KMS-11 (cell line): ENCODE measurements around the gene SDK1.

Experiments used
- H2AFZ ChIP-seq: fragments of 200-600 bp; sonication (generic); 2 replicates; pipeline ENCODE4 v1.6.1; 2016; ENCODE audit warnings: antibody characterized with exemption, mixed run types, low read depth
- H3K27ac ChIP-seq: fragments of 200-600 bp; sonication (generic); 2 replicates; pipeline ENCODE4 v1.6.1; 2016; ENCODE audit warnings: mild to moderate bottlenecking, mixed run types
- H3K27me3 ChIP-seq: fragments of 200-600 bp; sonication (generic); 2 replicates; pipeline ENCODE4 v1.6.1; 2017; ENCODE audit warnings: mild to moderate bottlenecking, low read depth, mixed run types, moderate library complexity; ENCODE audit not compliant: insufficient read depth
- H3K36me3 ChIP-seq: fragments of 200-600 bp; sonication (generic); 2 replicates; pipeline ENCODE4 v1.6.1; 2017; ENCODE audit warnings: mild to moderate bottlenecking, mixed run types; ENCODE audit not compliant: insufficient read depth
- H3K4me1 ChIP-seq: fragments of 200-600 bp; sonication (generic); 2 replicates; pipeline ENCODE4 v1.6.1; 2016; ENCODE audit warnings: mild to moderate bottlenecking, low read depth, mixed run types; ENCODE audit not compliant: poor library complexity, severe bottlenecking
- H3K4me2 ChIP-seq: fragments of 200-600 bp; sonication (generic); 2 replicates; pipeline ENCODE4 v1.7.0; 2016; ENCODE audit warnings: mild to moderate bottlenecking, mixed run types
- H3K4me3 ChIP-seq: fragments of 200-600 bp; sonication (generic); IDR thresholded peaks from 2 replicates; pipeline ENCODE4 v1.6.1; 2017; ENCODE audit warnings: low read depth, low read length, mixed read lengths; ENCODE audit not compliant: insufficient read depth
- H3K79me2 ChIP-seq: fragments of 200-600 bp; sonication (generic); 2 replicates; pipeline ENCODE4 v1.6.1; 2016; ENCODE audit warnings: low read depth, mixed run types; ENCODE audit not compliant: insufficient read depth
- H3K9ac ChIP-seq: fragments of 200-600 bp; sonication (generic); 2 replicates; pipeline ENCODE4 v1.6.1; 2016; ENCODE audit warnings: mild to moderate bottlenecking, mixed run types
- H4K20me1 ChIP-seq: fragments of 200-600 bp; sonication (generic); 2 replicates; pipeline ENCODE4 v1.6.1; 2016; ENCODE audit warnings: mild to moderate bottlenecking, mixed run types; ENCODE audit not compliant: insufficient read depth
- TF ChIP-seq, protein P1 (sequence below): fragments of 200-600 bp; sonication (generic); conservative IDR thresholded peaks from 2 replicates; pipeline ENCODE4 v1.6.1; 2017; ENCODE audit warnings: low read depth, mild to moderate bottlenecking, antibody characterized with exemption, low read length, moderate library complexity, mixed read lengths

The SDK1 gene

DNA sequence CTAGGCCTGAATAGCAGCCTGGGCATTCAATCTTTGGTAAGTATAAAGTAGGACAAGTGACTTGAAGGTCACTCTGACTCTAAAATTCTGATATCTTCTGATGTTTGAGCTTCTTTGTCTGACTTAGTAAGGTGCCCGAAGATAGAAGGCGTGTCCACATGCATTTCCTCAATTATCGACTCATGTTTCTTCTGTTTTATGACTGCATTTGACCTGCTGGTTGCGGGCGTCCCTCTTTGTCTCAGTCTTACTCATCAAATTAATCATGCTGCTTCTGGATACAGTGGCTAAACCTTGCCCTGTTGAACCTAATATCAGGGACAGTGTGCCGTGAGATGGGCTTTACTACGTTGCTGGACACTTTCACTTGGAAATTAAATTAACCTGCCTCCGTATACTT lies 534.1 kb downstream of the SDK1 start:
- Histone ChIP-seq H4K20me1 (no peaks in the 10 kb centered on the region), H3K27me3 (no peaks in the 10 kb centered on the region), H2AFZ (no peak overlapping the region), H3K27ac (no peak overlapping the region), H3K4me2 (no peak overlapping the region), H3K4me1 (no peaks in the 10 kb centered on the region), H3K4me3 (no peak overlapping the region), H3K79me2 (no peaks in the 10 kb centered on the region), H3K36me3 (no peaks in the 10 kb centered on the region), H3K9ac (no peak overlapping the region)
- TF ChIP-seq, protein P1, sequence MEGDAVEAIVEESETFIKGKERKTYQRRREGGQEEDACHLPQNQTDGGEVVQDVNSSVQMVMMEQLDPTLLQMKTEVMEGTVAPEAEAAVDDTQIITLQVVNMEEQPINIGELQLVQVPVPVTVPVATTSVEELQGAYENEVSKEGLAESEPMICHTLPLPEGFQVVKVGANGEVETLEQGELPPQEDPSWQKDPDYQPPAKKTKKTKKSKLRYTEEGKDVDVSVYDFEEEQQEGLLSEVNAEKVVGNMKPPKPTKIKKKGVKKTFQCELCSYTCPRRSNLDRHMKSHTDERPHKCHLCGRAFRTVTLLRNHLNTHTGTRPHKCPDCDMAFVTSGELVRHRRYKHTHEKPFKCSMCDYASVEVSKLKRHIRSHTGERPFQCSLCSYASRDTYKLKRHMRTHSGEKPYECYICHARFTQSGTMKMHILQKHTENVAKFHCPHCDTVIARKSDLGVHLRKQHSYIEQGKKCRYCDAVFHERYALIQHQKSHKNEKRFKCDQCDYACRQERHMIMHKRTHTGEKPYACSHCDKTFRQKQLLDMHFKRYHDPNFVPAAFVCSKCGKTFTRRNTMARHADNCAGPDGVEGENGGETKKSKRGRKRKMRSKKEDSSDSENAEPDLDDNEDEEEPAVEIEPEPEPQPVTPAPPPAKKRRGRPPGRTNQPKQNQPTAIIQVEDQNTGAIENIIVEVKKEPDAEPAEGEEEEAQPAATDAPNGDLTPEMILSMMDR = no peak

DNA sequence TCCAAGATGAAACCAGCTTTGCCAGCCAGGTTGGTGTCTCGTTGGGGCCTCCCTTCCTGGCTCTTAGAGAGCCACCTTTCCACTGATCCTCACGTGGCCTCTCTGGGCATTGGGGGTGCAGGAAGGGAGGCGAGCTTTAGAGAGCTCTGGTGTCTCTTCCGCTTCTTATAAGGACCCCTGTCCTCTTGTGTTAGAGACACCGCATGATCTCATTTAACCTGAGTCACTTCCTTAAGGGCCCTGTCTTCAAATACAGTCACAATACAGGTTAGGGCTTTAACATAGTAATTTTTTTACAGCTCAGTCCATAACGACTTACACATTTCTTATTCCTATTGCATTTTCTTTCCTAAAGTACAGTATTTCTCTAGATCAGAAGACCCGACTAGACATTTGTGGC lies 535.8 kb downstream of the SDK1 start:
- Histone ChIP-seq H2AFZ (no peak overlapping the region), H3K4me2 (no peak overlapping the region), H4K20me1 (no peaks in the 10 kb centered on the region), H3K36me3 (no peaks in the 10 kb centered on the region), H3K79me2 (no peaks in the 10 kb centered on the region), H3K27ac (no peak overlapping the region), H3K9ac (no peak overlapping the region), H3K4me1 (no peaks in the 10 kb centered on the region), H3K4me3 (no peak overlapping the region), H3K27me3 (no peaks in the 10 kb centered on the region)
- TF ChIP-seq, protein P1 = no peak

DNA sequence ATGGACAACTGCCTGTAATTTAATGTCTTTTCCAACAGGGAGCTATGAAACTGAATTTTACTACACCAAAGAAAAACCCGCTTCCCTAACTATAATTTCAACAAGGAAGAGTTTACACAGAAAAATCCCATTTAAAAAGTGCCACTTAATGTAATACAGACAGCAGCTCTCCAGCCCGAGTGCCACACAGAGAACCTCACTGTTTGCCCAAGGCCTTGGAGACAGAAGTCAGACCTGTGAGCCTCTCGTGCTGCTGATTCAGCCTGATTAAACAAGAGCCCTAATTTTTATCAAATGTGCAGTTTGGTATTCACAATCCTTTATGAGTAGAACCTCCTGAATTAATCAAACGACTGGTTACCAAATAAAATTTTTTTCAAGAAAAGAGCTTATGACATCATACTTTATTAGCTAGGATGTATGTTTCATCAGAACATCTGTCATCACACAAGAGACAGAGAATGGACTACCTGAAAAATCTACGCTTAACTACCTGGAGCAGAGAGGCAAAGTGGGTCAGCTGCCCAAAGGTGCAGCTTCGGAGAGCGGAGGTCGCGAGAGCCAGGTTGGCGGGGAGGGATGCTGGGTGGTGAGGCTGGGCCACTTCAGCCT lies 543.6 kb downstream of the SDK1 start:
- Histone ChIP-seq H3K4me3 (no peak overlapping the region), H3K4me2 (no peak overlapping the region), H3K9ac (no peak overlapping the region), H3K27me3 (no peaks in the 10 kb centered on the region), H3K27ac (no peak overlapping the region), H4K20me1 (no peaks in the 10 kb centered on the region), H2AFZ (no peak overlapping the region), H3K4me1 (no peaks in the 10 kb centered on the region), H3K36me3 (no peaks in the 10 kb centered on the region), H3K79me2 (no peaks in the 10 kb centered on the region)
- TF ChIP-seq, protein P1 = no peak

DNA sequence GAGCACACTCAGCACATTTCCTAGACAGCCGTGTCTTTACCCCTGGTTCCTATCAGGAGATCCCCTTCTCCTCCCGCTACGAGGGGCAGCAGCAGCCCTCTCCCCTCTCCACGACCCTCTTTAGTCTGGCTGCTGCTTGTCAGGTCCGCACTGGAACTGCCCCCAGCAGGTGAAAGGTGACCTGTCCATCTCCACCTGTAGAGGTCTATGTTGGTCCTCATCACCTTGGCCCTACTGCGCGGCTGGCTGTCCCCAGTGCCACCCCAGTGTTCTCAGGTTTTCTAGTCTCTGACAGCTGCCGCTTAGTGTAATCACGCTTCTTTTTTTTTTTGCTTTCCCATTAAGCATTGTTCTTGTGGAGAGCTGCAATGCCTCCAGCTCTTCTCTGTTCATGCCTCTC lies 545.7 kb downstream of the SDK1 start:
- TF ChIP-seq, protein P1 = no peak
- Histone ChIP-seq H3K27me3 (no peaks in the 10 kb centered on the region), H4K20me1 (no peaks in the 10 kb centered on the region), H3K4me2 (no peak overlapping the region), H3K36me3 (no peaks in the 10 kb centered on the region), H3K4me1 (no peaks in the 10 kb centered on the region), H3K4me3 (no peak overlapping the region), H3K9ac (no peak overlapping the region), H3K27ac (no peak overlapping the region), H3K79me2 (no peaks in the 10 kb centered on the region), H2AFZ (no peak overlapping the region)
